ENCODE results near the gene CAPN14.
"Not testable (repeated sequence)": the region's sequence is repeated elsewhere in the genome, so short reads cannot be mapped to it uniquely, and the experiment has no call there.

CAPN14 gene

GRCh38 chr2:31188131-31188530 is 29.2 kb downstream of the CAPN14 start:
- no peak for DNase-seq
- no peak for TF ChIP-seq POLR2A (IDR thresholded peaks at IDR 0.05; ENCODE audit: low read length)
- TF ChIP-seq GATA1 (IDR thresholded peaks at IDR 0.05; ENCODE audit: low read depth, low read length): no peak

- no peak for DNase-seq
- TF ChIP-seq GATA1 (IDR thresholded peaks at IDR 0.05; ENCODE audit: low read depth, low read length): no peak
- no peak for TF ChIP-seq POLR2A (IDR thresholded peaks at IDR 0.05; ENCODE audit: low read length)
These were observed 30.1 kb downstream of the CAPN14 start for GRCh38 chr2:31187166-31187565.

- not testable (repeated sequence) for DNase-seq
These were observed 33.3 kb downstream of the CAPN14 start for GRCh38 chr2:31183973-31184372.

- TF ChIP-seq POLR2A (IDR thresholded peaks at IDR 0.05; ENCODE audit: low read length): no peak
- TF ChIP-seq GATA1 (IDR thresholded peaks at IDR 0.05; ENCODE audit: low read depth, low read length): no peak
- DNase-seq: no peak
These were observed 40.6 kb downstream of the CAPN14 start for GRCh38 chr2:31176742-31177141.

GRCh38 chr2:31171142-31171541 is 46.2 kb downstream of the CAPN14 start:
- TF ChIP-seq POLR2A (IDR thresholded peaks at IDR 0.05; ENCODE audit: low read length) (no peak), GATA1 (IDR thresholded peaks at IDR 0.05; ENCODE audit: low read depth, low read length) (no peak)
- no peak for DNase-seq

- DNase-seq: peak; percentile 55 to 75
- TF ChIP-seq GATA1 (IDR thresholded peaks at IDR 0.05; ENCODE audit: low read depth, low read length) (no peak), POLR2A (IDR thresholded peaks at IDR 0.05; ENCODE audit: low read length) (no peak)
These were observed 47.1 kb downstream of the CAPN14 start for GRCh38 chr2:31170071-31170698.

GRCh38 chr2:31168291-31168690 is 49.0 kb downstream of the CAPN14 start:
- DNase-seq: no peak

GRCh38 chr2:31166925-31167324 is 50.4 kb downstream of the CAPN14 start:
- DNase-seq: no peak
- TF ChIP-seq POLR2A (IDR thresholded peaks at IDR 0.05; ENCODE audit: low read length): no peak
- TF ChIP-seq GATA1 (IDR thresholded peaks at IDR 0.05; ENCODE audit: low read depth, low read length): no peak

More at GRCh38 chr2:31168291-31168690, 49.0 kb downstream of the CAPN14 start:
- no peak for TF ChIP-seq GATA1 (IDR thresholded peaks at IDR 0.05; ENCODE audit: low read depth, low read length)
- TF ChIP-seq POLR2A (IDR thresholded peaks at IDR 0.05; ENCODE audit: low read length): no peak

GRCh38 chr2:31163011-31163539 is 54.2 kb downstream of the CAPN14 start:
- TF ChIP-seq POLR2A (IDR thresholded peaks at IDR 0.05; ENCODE audit: low read length) (no peak), GATA1 (IDR thresholded peaks at IDR 0.05; ENCODE audit: low read depth, low read length) (no peak)
- no peak for DNase-seq

GRCh38 chr2:31161637-31162036 is 55.7 kb downstream of the CAPN14 start:
- no peak for TF ChIP-seq GATA1 (IDR thresholded peaks at IDR 0.05; ENCODE audit: low read depth, low read length)
- no peak for TF ChIP-seq POLR2A (IDR thresholded peaks at IDR 0.05; ENCODE audit: low read length)

GRCh38 chr2:31151501-31151900 is 65.8 kb downstream of the CAPN14 start:
- DNase-seq: no peak
- TF ChIP-seq GATA1 (IDR thresholded peaks at IDR 0.05; ENCODE audit: low read depth, low read length) (no peak), POLR2A (IDR thresholded peaks at IDR 0.05; ENCODE audit: low read length) (no peak)

More at GRCh38 chr2:31161637-31162036, 55.7 kb downstream of the CAPN14 start:
- DNase-seq: no peak

- TF ChIP-seq GATA1 (IDR thresholded peaks at IDR 0.05; ENCODE audit: low read depth, low read length) (no peak), POLR2A (IDR thresholded peaks at IDR 0.05; ENCODE audit: low read length) (no peak)
- no peak for DNase-seq
These were observed 67.1 kb downstream of the CAPN14 start for GRCh38 chr2:31150120-31150670.

GRCh38 chr2:31148514-31148913 is 68.8 kb downstream of the CAPN14 start:
- DNase-seq: no peak
- no peak for TF ChIP-seq GATA1 (IDR thresholded peaks at IDR 0.05; ENCODE audit: low read depth, low read length)
- TF ChIP-seq POLR2A (IDR thresholded peaks at IDR 0.05; ENCODE audit: low read length): no peak

- TF ChIP-seq GATA1 (IDR thresholded peaks at IDR 0.05; ENCODE audit: low read depth, low read length): no peak
- no peak for TF ChIP-seq POLR2A (IDR thresholded peaks at IDR 0.05; ENCODE audit: low read length)
- DNase-seq: no peak
These were observed 69.7 kb downstream of the CAPN14 start for GRCh38 chr2:31147645-31148044.

GRCh38 chr2:31142110-31142509 is 75.2 kb downstream of the CAPN14 start:
- DNase-seq: no peak
- no peak for TF ChIP-seq GATA1 (IDR thresholded peaks at IDR 0.05; ENCODE audit: low read depth, low read length)
- TF ChIP-seq POLR2A (IDR thresholded peaks at IDR 0.05; ENCODE audit: low read length): no peak
